Esophagus mucosa (tissue), 1 donor: Measurements from ENCODE around the gene MIEN1. TPM values are rescaled to one million over a fixed set of nuclear protein-coding genes. Genes with fewer than 3 reads are reported as not detected.
A peak's percentile ranks its signal among the peaks of the same experiment; 100 is the strongest.
"Not testable (repeated sequence)": the region's sequence is repeated elsewhere in the genome, so short reads cannot be mapped to it uniquely, and the experiment has no call there.

ENCODE experiments used
- ATAC-seq: fragments of 200-7000 bp; cut with Tn5 transposase; one replicate; pipeline ENCODE4 v1.9.1; 2020
- total RNA-seq: library from RNA; stranded (reverse); gene quantifications from one replicate; pipeline ENCODE4 v1.2.4, GENCODE V29; 2023
- donor health status: DM: yes; HTN: yes; CAD: no.

MIEN1 gene
- total RNA-seq, result 44.3 TPM

DNA sequence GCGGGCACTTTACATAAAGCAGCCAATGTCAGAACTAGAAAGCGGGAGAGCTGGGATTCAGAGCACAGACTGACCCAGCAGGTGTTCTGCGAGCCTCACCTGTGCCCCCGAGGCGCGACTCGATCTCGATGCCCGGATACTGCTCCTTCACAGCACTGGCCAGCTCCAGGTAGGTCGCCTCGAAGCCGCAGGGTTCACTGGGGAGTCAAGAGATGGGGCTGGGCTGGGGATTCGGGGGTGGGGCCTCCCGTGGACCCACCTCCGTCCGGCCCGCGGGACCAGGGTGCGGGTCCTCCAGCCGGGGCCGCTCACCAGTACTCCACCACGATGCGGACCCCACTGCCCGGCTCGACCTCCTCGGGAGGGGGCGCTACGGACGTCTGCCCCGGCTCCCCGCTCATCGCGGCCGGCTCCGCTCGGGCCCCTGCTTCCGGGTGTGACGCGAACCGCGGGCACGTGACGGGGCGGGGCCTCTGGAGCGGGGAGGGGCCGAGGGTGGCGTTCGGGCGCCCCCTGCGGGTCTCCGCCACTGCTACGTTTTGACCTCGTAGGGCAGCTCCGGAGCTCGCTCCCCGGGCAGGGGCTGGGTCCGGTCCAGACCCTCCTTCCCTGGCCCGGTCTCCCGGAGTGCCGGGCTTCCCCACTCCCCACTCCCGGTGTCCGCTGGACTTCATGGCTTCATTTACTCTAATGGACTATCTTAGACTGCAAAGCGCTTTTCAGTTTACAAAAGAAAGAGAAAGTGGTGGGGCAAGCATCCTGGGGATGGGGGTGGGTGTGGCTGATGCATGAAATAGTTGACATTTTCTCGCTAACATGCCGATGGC is at the start of gene MIEN1:
TSS of gene MIEN1 (minus strand) at position 438 of the 827 bp plus-strand sequence. CDS start at position 401, 37 bp downstream.
- ATAC-seq, result peak; percentile 90

GRCh38 chr17:39777534-39778365 is 47.4 kb upstream of the MIEN1 start:
- no peak for ATAC-seq

GRCh38 chr17:39776252-39776651 is 45.9 kb upstream of the MIEN1 start:
- ATAC-seq, result no peak

DNA sequence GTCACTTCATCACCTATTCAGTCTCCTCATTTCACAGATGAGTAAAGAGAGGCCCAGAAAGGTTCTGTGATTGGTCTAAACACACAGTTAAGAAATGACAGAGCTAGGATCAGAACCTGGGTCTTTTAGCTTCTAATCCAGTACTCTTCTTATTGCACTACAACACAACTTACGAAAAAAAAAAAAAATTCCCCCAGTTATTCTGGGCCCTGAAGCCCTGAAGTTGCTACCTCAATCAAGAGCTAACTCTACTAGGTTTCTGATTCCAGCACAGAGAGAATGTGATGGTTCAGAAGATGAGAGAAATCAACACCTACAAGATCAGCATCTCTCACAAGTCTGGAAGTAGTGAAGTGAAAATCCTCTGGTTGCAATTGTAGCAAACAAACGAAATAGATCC is 44.7 kb upstream of the MIEN1 start:
- ATAC-seq, result no peak

- ATAC-seq, result peak; percentile 31
Observed at GRCh38 chr17:39774047-39774446, 43.7 kb upstream of the MIEN1 start.

DNA sequence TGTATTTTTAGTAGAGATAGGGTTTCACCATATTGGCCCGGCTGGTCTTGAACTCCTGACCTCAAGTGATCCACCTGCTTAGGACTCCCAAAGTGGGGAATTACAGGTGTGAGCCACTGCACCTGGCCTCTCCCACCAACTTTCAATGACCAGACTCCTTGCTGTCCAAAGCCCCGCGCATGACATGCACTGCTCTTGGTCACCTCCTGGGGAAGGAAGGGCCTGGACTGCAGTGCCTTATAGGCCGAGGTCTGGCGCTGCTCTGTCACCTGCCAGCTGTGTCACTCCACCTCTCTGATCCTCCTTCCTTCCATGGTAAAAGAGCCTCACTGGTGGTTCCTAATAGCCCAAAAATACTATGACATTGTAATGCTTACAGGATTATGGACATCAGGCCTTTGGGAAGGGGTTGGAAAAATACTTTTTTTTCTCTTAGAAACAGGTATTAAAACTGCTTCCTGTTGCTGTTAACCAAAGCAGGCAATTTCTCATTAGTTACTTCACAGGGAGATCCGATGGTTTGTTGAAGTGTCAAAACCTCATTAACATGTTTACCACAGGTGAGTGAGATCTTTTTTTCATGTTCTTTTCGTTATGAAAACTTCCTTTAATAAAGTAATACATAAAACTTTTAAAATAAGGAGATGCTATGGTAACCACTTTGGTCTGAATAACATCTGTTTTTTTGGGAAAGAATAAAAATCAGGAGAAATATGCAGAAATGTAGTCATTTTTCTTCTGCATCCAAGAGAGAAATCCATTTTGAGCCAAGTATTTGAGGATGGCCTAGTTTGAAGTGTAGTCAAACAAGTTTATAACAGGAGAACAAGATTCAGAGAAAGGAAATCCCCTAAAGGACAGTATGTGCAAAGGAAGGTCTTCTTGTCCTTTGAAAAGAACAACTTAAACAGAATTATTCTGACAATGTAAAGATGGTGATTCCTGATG is 42.9 kb upstream of the MIEN1 start:
- no peak for ATAC-seq

DNA sequence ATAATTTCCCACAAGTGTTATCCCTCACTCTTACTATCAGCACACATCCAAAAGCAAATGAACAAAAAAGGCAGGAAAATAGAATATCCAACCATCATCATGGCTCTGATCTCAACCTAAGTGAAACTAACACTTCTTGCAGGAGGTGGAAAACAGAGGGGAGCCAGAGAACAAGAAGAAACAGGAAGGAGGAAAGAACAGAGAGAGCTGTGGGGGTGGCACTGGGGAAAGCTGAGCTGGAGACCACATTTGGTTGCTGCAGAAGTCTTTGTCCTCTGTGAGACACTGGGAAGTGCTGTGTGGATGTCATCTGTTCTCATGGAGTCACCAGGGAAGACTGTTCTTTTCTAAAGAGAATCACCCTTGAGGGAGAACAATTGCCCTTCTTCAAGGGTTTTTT is 42.1 kb upstream of the MIEN1 start:
- no peak for ATAC-seq

DNA sequence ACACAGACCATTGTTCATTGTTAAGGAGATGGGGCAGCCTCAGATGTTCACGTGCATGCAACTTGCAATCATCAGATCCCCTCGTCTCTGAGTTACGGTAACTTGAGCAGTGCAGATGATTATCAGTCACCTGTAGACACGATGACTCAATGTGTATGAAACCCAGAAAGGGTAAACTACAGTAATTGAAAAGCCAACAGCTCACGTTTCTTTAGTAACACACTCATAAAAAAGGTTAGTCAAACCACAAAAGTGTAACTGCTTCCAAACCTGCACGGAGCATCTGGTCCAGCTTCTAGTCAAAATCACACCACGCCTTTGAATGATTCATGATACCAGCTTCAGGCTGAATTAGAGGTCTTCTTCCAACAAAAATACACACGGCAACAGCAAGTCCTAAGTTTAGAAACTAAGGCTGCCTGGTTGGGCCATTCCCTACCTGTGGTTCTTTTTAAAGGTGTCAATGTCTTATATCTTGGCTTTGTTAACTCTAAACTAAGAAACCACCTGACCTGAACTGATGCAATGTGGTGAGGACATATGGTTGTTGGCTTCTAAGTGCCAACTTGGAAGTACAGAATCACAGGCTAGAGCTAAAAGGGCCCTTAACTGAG is 39.7 kb upstream of the MIEN1 start:
- peak; percentile 76 for ATAC-seq

DNA sequence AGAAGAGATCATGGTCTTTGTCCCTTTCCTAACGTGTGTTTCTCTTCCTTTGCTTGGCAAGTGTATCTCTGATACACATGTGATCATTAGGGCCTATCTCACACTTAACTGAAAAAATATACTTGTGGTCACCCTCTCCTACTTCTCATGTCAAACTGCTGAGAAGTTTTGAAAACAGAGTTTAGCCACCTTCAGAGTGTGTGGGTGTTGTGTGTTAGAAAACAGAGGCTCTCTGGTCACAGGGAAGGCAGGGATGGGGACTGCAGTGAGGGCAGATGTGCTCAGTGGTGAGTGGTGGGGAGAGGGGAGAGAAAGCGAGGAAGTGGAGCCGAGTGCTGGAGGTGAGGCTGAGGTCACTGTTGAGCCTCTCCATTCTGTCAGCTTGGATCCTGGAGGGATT is 36.8 kb upstream of the MIEN1 start:
- ATAC-seq, result no peak

GRCh38 chr17:39765766-39766165 is 35.4 kb upstream of the MIEN1 start:
- ATAC-seq, result no peak

- ATAC-seq, result no peak
Observed at GRCh38 chr17:39765175-39765574, 34.8 kb upstream of the MIEN1 start.

DNA sequence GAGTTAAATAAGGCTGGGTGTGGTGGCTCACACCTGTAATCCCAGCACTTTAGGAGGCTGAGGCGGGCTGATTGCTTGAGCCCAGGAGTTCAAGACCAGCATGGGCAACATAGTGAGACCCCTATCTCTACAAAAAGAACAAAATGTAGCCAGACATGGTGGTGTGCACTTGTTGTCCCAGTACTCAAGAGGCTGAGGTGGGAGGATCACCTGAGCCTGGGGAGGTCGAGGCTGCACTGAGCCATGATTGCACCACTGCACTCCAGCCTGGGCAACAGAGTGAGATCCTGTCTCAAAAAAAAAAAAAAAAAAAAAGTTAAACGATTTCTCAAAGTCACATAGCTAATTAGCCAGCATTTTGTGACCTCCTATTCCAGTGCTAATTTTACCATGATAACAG is 33.8 kb upstream of the MIEN1 start:
- ATAC-seq, result not testable (repeated sequence)

DNA sequence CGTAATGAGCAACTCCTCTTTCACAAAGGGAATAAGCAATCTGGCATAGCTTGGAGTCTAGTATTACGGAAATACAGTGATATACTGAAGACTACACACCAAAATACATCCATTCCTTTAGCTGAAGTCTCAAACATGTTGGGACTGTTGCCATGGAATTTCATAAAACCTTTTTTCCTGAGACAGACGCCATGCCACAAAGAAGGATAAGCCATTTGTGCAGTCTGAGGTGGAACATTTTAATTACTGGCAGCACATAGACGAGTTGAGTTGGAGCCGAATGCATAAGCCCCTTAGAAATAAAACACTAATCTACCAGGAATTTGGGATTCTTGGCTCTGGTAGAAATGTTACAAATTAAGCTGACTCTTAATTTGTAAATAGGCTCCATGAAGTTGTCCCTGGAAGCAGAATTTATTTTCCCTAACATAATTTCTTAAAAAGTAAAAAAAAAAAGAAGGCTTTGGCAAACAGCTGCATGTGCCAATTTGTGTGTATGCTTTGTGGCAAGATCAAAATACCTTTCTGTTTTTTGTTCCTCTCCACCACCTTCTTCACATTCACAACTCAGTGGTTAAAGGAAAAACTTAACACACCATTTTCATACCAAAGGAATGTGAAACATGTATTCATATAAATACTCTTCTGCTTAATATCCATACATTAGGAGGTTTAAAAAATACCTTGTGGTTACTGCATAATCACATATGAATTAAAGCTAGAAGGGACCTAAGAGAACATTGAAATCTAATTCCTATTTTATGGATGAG is 32.9 kb upstream of the MIEN1 start:
- no peak for ATAC-seq

DNA sequence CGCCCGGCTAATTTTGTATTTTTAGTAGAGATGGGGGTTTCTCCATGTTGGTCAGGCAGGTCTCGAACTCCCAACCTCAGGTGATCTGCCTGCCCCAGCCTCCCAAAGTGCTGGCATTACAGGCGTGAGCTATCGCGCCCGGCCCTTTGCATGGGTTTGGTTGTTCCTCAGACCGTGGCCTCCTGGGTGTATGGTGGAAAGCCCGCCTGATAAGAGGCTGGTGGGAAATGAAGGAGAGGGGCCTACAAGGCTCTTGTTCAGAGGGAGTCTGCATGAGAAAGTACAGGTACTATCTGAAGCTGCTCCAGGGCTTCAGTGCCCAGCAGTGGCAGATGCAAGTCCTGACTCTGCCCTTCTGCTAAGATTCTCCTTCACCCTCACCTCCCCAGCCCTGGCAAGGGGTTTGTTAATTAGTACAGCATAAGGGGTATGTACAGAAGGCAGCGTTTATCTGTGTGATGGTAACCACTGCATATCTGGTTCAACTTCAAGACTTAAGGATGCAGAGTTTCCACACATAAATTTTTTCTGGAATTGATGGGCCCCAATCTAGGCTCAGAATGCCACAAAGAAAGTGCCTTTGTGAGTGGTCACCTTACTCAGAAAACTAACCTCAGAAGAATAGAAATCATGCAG is 31.6 kb upstream of the MIEN1 start:
- no peak for ATAC-seq

GRCh38 chr17:39759204-39759603 is 28.9 kb upstream of the MIEN1 start:
- no peak for ATAC-seq

DNA sequence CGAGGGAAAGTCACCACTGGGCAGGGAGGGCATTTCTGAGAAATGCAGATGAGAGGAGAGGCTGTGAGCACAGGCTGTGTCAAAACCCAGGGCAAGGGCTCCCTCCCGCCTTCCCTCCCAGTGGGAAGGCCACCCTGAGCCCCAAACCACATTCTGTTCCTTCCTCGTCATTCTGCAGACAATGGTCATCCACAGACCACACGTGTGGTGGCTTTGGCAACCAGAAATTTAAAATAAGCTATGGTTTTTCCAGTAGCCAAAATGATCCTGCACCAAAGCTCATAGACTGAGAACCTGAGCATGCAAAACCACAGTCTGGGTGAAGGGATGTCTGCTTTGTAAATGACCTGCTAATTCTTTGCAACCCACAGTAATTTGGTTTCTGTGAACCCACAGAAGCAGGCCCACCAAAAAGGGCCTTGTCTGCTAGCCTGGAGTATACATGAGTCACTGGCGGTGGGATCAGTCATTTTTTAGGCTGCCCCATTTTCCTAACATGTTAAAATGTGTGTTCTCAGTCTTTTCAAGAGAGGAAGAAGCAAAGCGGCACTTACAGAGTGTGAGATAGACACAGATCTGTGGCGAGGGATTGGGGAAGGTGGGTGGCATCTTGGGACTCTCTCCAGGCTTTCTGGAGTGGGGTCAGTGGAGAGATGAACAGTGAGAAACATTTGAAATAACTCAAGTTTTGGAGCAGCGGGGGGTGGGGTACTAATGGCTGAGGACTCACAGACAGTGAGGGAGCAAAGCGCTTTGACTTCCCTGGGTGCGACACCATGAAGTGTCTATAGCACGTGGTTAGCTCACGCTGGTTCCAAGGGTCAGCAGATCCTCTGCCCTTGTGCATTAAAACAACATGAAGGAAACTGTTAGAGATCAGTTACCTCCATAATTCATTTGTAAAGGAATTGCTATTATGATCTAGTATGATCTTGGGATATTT is 27.9 kb upstream of the MIEN1 start:
- ATAC-seq, result no peak

GRCh38 chr17:39757176-39757662 is 26.9 kb upstream of the MIEN1 start:
- no peak for ATAC-seq

- no peak for ATAC-seq
Observed at GRCh38 chr17:39756380-39757079, 26.2 kb upstream of the MIEN1 start.
